ENCODE results near the gene PRM3. TPM values are rescaled to one million over a fixed set of nuclear protein-coding genes. Genes with fewer than 3 reads are reported as not detected.
"Not testable (repeated sequence)": the region's sequence is repeated elsewhere in the genome, so short reads cannot be mapped to it uniquely, and the experiment has no call there.

The PRM3 gene
- total RNA-seq, 1 experiment from 2014 or later: not detected

GRCh38 chr16:11295672-11296071 lies 22.2 kb upstream of the PRM3 start:
- no peak for DNase-seq
- Histone ChIP-seq H3K27me3 (no peaks in the 10 kb centered on the region), H3K4me3 (no peak overlapping the region), H3K36me3 (no peaks in the 10 kb centered on the region), H3K9me3 (no peaks in the 10 kb centered on the region)

- Histone ChIP-seq H3K4me3 (no peak overlapping the region), H3K27me3 (no peaks in the 10 kb centered on the region), H3K36me3 (no peaks in the 10 kb centered on the region), H3K9me3 (no peaks in the 10 kb centered on the region)
- DNase-seq: no peak
These were observed 18.8 kb upstream of the PRM3 start for GRCh38 chr16:11292076-11292748.

GRCh38 chr16:11291091-11291703 lies 17.8 kb upstream of the PRM3 start:
- Histone ChIP-seq H3K4me3 (no peak overlapping the region), H3K9me3 (no peaks in the 10 kb centered on the region), H3K36me3 (no peaks in the 10 kb centered on the region), H3K27me3 (no peaks in the 10 kb centered on the region)
- no peak for DNase-seq

- DNase-seq: no peak
- no peak overlapping the region for H3K4me3 ChIP-seq
- no peaks in the 10 kb centered on the region for H3K36me3 ChIP-seq
- H3K27me3 ChIP-seq: no peaks in the 10 kb centered on the region
- H3K9me3 ChIP-seq: no peaks in the 10 kb centered on the region
These were observed 16.9 kb upstream of the PRM3 start for GRCh38 chr16:11290102-11290893.

- H3K9me3 ChIP-seq, H3K27me3 ChIP-seq, DNase-seq, H3K4me3 ChIP-seq, H3K36me3 ChIP-seq: not testable (repeated sequence)
These were observed 16.3 kb upstream of the PRM3 start for GRCh38 chr16:11289696-11290095.

- DNase-seq: no peak
- Histone ChIP-seq H3K4me3 (no peak overlapping the region), H3K9me3 (no peaks in the 10 kb centered on the region), H3K27me3 (no peaks in the 10 kb centered on the region), H3K36me3 (no peaks in the 10 kb centered on the region)
These were observed 15.8 kb upstream of the PRM3 start for GRCh38 chr16:11289202-11289601.

- Histone ChIP-seq H3K36me3 (no peaks in the 10 kb centered on the region), H3K27me3 (no peaks in the 10 kb centered on the region), H3K4me3 (no peak overlapping the region), H3K9me3 (no peaks in the 10 kb centered on the region)
- no peak for DNase-seq
These were observed 12.4 kb upstream of the PRM3 start for GRCh38 chr16:11285842-11286241.

- Histone ChIP-seq H3K27me3 (no peaks in the 10 kb centered on the region), H3K4me3 (no peak overlapping the region), H3K9me3 (no peaks in the 10 kb centered on the region), H3K36me3 (no peaks in the 10 kb centered on the region)
- DNase-seq: no peak
These were observed 10.4 kb upstream of the PRM3 start for GRCh38 chr16:11283820-11284248.

GRCh38 chr16:11280616-11281522 lies 7.4 kb upstream of the PRM3 start, which contains the start of gene PRM1:
TSS of gene PRM1 (minus strand) at chr16:11281330. CDS start at chr16:11281238, 92 bp downstream.
- no peak within 1 kb of the TSS for H3K4me3 ChIP-seq
- no peak for DNase-seq
- H3K36me3 ChIP-seq: no peaks in the 10 kb centered on the region
- H3K9me3 ChIP-seq: no peaks in the 10 kb centered on the region
- no peaks in the 10 kb centered on the region for H3K27me3 ChIP-seq

GRCh38 chr16:11278681-11279628 lies 5.5 kb upstream of the PRM3 start:
- Histone ChIP-seq H3K36me3 (no peaks in the 10 kb centered on the region), H3K27me3 (no peaks in the 10 kb centered on the region), H3K9me3 (no peaks in the 10 kb centered on the region), H3K4me3 (no peak overlapping the region)
- no peak for DNase-seq

GRCh38 chr16:11277607-11278337 lies 4.3 kb upstream of the PRM3 start:
- Histone ChIP-seq H3K36me3 (no peaks in the 10 kb centered on the region), H3K27me3 (no peaks in the 10 kb centered on the region), H3K4me3 (no peak overlapping the region), H3K9me3 (no peaks in the 10 kb centered on the region)
- DNase-seq: no peak

- no peaks in the 10 kb centered on the region for H3K36me3 ChIP-seq
- DNase-seq: no peak
- no peaks in the 10 kb centered on the region for H3K9me3 ChIP-seq
- no peak overlapping the region for H3K4me3 ChIP-seq
- H3K27me3 ChIP-seq: no peaks in the 10 kb centered on the region
These were observed 3.6 kb upstream of the PRM3 start for GRCh38 chr16:11276896-11277593.

- no peak for DNase-seq
- Histone ChIP-seq H3K36me3 (no peaks in the 10 kb centered on the region), H3K27me3 (no peaks in the 10 kb centered on the region)
These were observed 2.9 kb upstream of the PRM3 start, which contains the start of gene PRM2 for GRCh38 chr16:11276143-11276895. TSS of gene PRM2 (minus strand) at chr16:11276480. CDS start at chr16:11276370, 110 bp downstream.

GRCh38 chr16:11274964-11275363 lies 1.5 kb upstream of the PRM3 start:
- H3K36me3 ChIP-seq: no peaks in the 10 kb centered on the region
- H3K4me3 ChIP-seq: no peak overlapping the region
- no peaks in the 10 kb centered on the region for H3K9me3 ChIP-seq
- DNase-seq: no peak
- H3K27me3 ChIP-seq: no peaks in the 10 kb centered on the region

More at GRCh38 chr16:11276143-11276895, 2.9 kb upstream of the PRM3 start, which contains the start of gene PRM2:
- Histone ChIP-seq H3K4me3 (no peak within 1 kb of the TSS), H3K9me3 (no peaks in the 10 kb centered on the region)
